NCI-H1436 treated with DMSO at 0.1 percent for 48 hours (cell line): ENCODE data around the gene CACNA1G.

ENCODE experiments used
- DNase-seq: peaks from one replicate; lab custom pipeline; 2025; lab: John Stamatoyannopoulos, UW

CACNA1G gene

GRCh38 chr17:50613007-50613992 is 52.8 kb downstream of the CACNA1G start:
- DNase-seq = no peak

- no peak for DNase-seq
Observed at GRCh38 chr17:50614471-50615051, 54.0 kb downstream of the CACNA1G start.

- no peak for DNase-seq
Observed at GRCh38 chr17:50615828-50616227, 55.3 kb downstream of the CACNA1G start.

GRCh38 chr17:50618300-50618699 is 57.8 kb downstream of the CACNA1G start:
- DNase-seq = no peak

GRCh38 chr17:50618941-50619340 is 58.4 kb downstream of the CACNA1G start:
- DNase-seq = no peak

- DNase-seq = no peak
Observed at GRCh38 chr17:50619489-50619888, 59.0 kb downstream of the CACNA1G start.

GRCh38 chr17:50620237-50620636 is 59.7 kb downstream of the CACNA1G start:
- no peak for DNase-seq

- no peak for DNase-seq
Observed at GRCh38 chr17:50620858-50621257, 60.3 kb downstream of the CACNA1G start.

GRCh38 chr17:50621574-50622031 is 61.1 kb downstream of the CACNA1G start:
- DNase-seq = no peak

GRCh38 chr17:50624321-50624934 is 63.9 kb downstream of the CACNA1G start:
- no peak for DNase-seq

- no peak for DNase-seq
Observed at GRCh38 chr17:50625032-50625871, 64.7 kb downstream of the CACNA1G start.

- DNase-seq = peak; percentile 64
Observed at GRCh38 chr17:50626037-50626574, 65.6 kb downstream of the CACNA1G start.

GRCh38 chr17:50627036-50627781 is 66.7 kb downstream of the CACNA1G start:
- DNase-seq = no peak

- DNase-seq = no peak
Observed at GRCh38 chr17:50627782-50628601, 67.5 kb downstream of the CACNA1G start.

GRCh38 chr17:50629902-50630301 is 69.4 kb downstream of the CACNA1G start:
- no peak for DNase-seq

GRCh38 chr17:50630524-50631194 is 70.1 kb downstream of the CACNA1G start:
- no peak for DNase-seq

- no peak for DNase-seq
Observed at GRCh38 chr17:50631195-50631907, 70.8 kb downstream of the CACNA1G start.

- DNase-seq = no peak
Observed at GRCh38 chr17:50631908-50632571, 71.5 kb downstream of the CACNA1G start.
